DMS114 treated with DMSO at 0.1 percent for 48 hours (cell line): ENCODE results near the gene USP40.

Experiments
- DNase-seq: peaks from one replicate; lab custom pipeline; 2025; ENCODE audit not compliant: unreplicated experiment; lab: John Stamatoyannopoulos, UW

Gene USP40

GRCh38 chr2:233495503-233496496, 70.8 kb downstream of the USP40 start:
- DNase-seq, result no peak

GRCh38 chr2:233492751-233493150, 73.8 kb downstream of the USP40 start:
- DNase-seq, result no peak

- no peak for DNase-seq
Observed at GRCh38 chr2:233492078-233492477, 74.5 kb downstream of the USP40 start.

- DNase-seq, result no peak
Observed at GRCh38 chr2:233491326-233491725, 75.3 kb downstream of the USP40 start.

- no peak for DNase-seq
Observed at GRCh38 chr2:233490831-233491230, 75.8 kb downstream of the USP40 start.

GRCh38 chr2:233489666-233490065, 76.9 kb downstream of the USP40 start:
- no peak for DNase-seq

GRCh38 chr2:233489143-233489542, 77.4 kb downstream of the USP40 start:
- DNase-seq, result no peak

GRCh38 chr2:233487748-233488345, 78.7 kb downstream of the USP40 start:
- no peak for DNase-seq

- DNase-seq, result no peak
Observed at GRCh38 chr2:233486778-233487552, 79.6 kb downstream of the USP40 start.

GRCh38 chr2:233486357-233486756, 80.2 kb downstream of the USP40 start:
- no peak for DNase-seq

- no peak for DNase-seq
Observed at GRCh38 chr2:233485726-233486125, 80.9 kb downstream of the USP40 start.

- DNase-seq, result no peak
Observed at GRCh38 chr2:233482616-233483015, 84.0 kb downstream of the USP40 start.

GRCh38 chr2:233481368-233482142, 85.0 kb downstream of the USP40 start:
- no peak for DNase-seq

- DNase-seq, result no peak
Observed at GRCh38 chr2:233480490-233481202, 85.9 kb downstream of the USP40 start.

GRCh38 chr2:233479616-233480489, 86.7 kb downstream of the USP40 start:
- DNase-seq, result no peak

- no peak for DNase-seq
Observed at GRCh38 chr2:233477548-233478433, 88.8 kb downstream of the USP40 start.

GRCh38 chr2:233476651-233477547, 89.7 kb downstream of the USP40 start:
- no peak for DNase-seq
